Jurkat, Clone E6-1 (cell line): ENCODE measurements around the gene PPAT.
"Not testable (repeated sequence)": the region's sequence is repeated elsewhere in the genome, so short reads cannot be mapped to it uniquely, and the experiment has no call there.

Source experiments
- DNase-seq: peaks from one replicate; pipeline ENCODE4 v3.0.0-alpha.2; 2011; ENCODE audit warnings: low read depth, low spot score
- H3K4me3 ChIP-seq: 2 replicates; pipeline ENCODE4 v1.5.1; 2011; ENCODE audit warnings: mild to moderate bottlenecking, low read length, control low read depth, moderate library complexity

Gene PPAT

GRCh38 chr4:56391270-56391669 is 44.1 kb downstream of the PPAT start:
- no peak overlapping the region for H3K4me3 ChIP-seq
- DNase-seq, result no peak

- no peak for DNase-seq
- H3K4me3 ChIP-seq, result no peak overlapping the region
Measured at GRCh38 chr4:56389558-56389957, 45.9 kb downstream of the PPAT start.

- peak overlapping the region; percentile 85 for H3K4me3 ChIP-seq
- DNase-seq, result no peak
Measured at GRCh38 chr4:56388306-56388705, 47.1 kb downstream of the PPAT start.

GRCh38 chr4:56387023-56388001 is 48.1 kb downstream of the PPAT start, which contains the start of gene AASDH:
Gene AASDH (minus strand): TSS chr4:56387491. CDS start chr4:56384299, 3,192 bp downstream.
- DNase-seq, result peak; percentile 95

GRCh38 chr4:56386091-56386490 is 49.3 kb downstream of the PPAT start:
- DNase-seq, result no peak
- peak overlapping the region; percentile 29 for H3K4me3 ChIP-seq

More at GRCh38 chr4:56387023-56388001, 48.1 kb downstream of the PPAT start, which contains the start of gene AASDH:
- H3K4me3 ChIP-seq, result peak within 1 kb of the TSS; percentile 85

- no peak for DNase-seq
- no peak overlapping the region for H3K4me3 ChIP-seq
Measured at GRCh38 chr4:56375458-56375857, 60.0 kb downstream of the PPAT start.

GRCh38 chr4:56374956-56375355 is 60.5 kb downstream of the PPAT start:
- no peak overlapping the region for H3K4me3 ChIP-seq
- no peak for DNase-seq

GRCh38 chr4:56372774-56373173 is 62.6 kb downstream of the PPAT start:
- H3K4me3 ChIP-seq, result no peak overlapping the region
- no peak for DNase-seq

GRCh38 chr4:56371426-56372220 is 63.8 kb downstream of the PPAT start:
- H3K4me3 ChIP-seq, result no peak overlapping the region
- DNase-seq, result no peak

- H3K4me3 ChIP-seq, result no peak overlapping the region
- DNase-seq, result no peak
Measured at GRCh38 chr4:56370377-56370776, 65.0 kb downstream of the PPAT start.

- H3K4me3 ChIP-seq, DNase-seq: not testable (repeated sequence)
Measured at GRCh38 chr4:56362981-56363380, 72.4 kb downstream of the PPAT start.

- DNase-seq, result no peak
- no peak overlapping the region for H3K4me3 ChIP-seq
Measured at GRCh38 chr4:56360071-56360470, 75.3 kb downstream of the PPAT start.

- H3K4me3 ChIP-seq, result no peak overlapping the region
- no peak for DNase-seq
Measured at GRCh38 chr4:56356650-56357049, 78.8 kb downstream of the PPAT start.

GRCh38 chr4:56348576-56348975 is 86.8 kb downstream of the PPAT start:
- H3K4me3 ChIP-seq, result no peak overlapping the region
- DNase-seq, result no peak

GRCh38 chr4:56345458-56345857 is 90.0 kb downstream of the PPAT start:
- H3K4me3 ChIP-seq, result no peak overlapping the region
- no peak for DNase-seq
